Activated CD4-positive, alpha-beta T cell treated with anti-CD3 and anti-CD28 coated beads for 36 hours (primary cell): ENCODE measurements around the gene APP. TPM values are rescaled to one million over a fixed set of nuclear protein-coding genes. Genes with fewer than 3 reads are reported as not detected.

ENCODE experiments used
- ATAC-seq: fragments of 200-7000 bp; cut with Tn5 transposase; one replicate; pipeline ENCODE4 v1.10.0; 2021; ENCODE audit warnings: mild to moderate bottlenecking, moderate library complexity
- CTCF ChIA-PET: fragments of 350-600 bp; sonication (Branson Sonifier 250); formaldehyde crosslinking; loops from one replicate; lab custom pipeline; 2021; ENCODE audit warnings: antibody characterized with exemption; lab: Charles Lee
- POLR2A ChIA-PET: fragments of 350-600 bp; sonication (Branson Sonifier 250); formaldehyde crosslinking; loops from one replicate; lab custom pipeline; 2021; ENCODE audit warnings: antibody characterized with exemption, inconsistent platforms; lab: Charles Lee
- DNase-seq: peaks from one replicate; pipeline ENCODE4 v3.0.0-alpha.2; 2020
- H3K27ac Mint-ChIP-seq: one replicate; pipeline ENCODE4 v1.8.0; 2021; ENCODE audit warnings: mixed read lengths
- H3K27me3 Mint-ChIP-seq: one replicate; pipeline ENCODE4 v1.8.0; 2021; ENCODE audit warnings: mixed read lengths
- H3K36me3 Mint-ChIP-seq: one replicate; pipeline ENCODE4 v1.8.0; 2021; ENCODE audit warnings: low read depth, mixed read lengths
- H3K4me1 Mint-ChIP-seq: one replicate; pipeline ENCODE4 v1.8.0; 2021; ENCODE audit warnings: mixed read lengths
- H3K4me3 Mint-ChIP-seq: one replicate; pipeline ENCODE4 v1.8.0; 2021; ENCODE audit warnings: mild to moderate bottlenecking, moderate library complexity, mixed read lengths
- H3K9me3 Mint-ChIP-seq: one replicate; pipeline ENCODE4 v1.8.0; 2021; ENCODE audit warnings: low read depth, mixed read lengths
- intact Hi-C, 2 experiments: fragments of 100-400 bp; cut with DNase I in 1 of 2; cut with micrococcal nuclease in 1 of 2; formaldehyde crosslinking; loops; one replicate each; pipeline versions ENCODE4 v1.14.2 to v1.15.1; 2022 to 2024; cut with DNase I, micrococcal nuclease
- total RNA-seq, 2 experiments: library from RNA; stranded (reverse); gene quantifications; one replicate each; pipeline ENCODE4 v1.2.3, GENCODE V29; 2021

The APP gene
- total RNA-seq, 2 experiments from 2014 or later, result 59.8 to 71.1 TPM

- H3K9me3 Mint-ChIP-seq, result peaks cover 14% of the 10 kb centered on the region
- DNase-seq (no peak), ATAC-seq (no peak)
- H3K27ac Mint-ChIP-seq, result no peak overlapping the region
- ChIA-PET POLR2A (no interaction called here), CTCF (interaction anchor here (0.6 to 1.2 kb wide), 2 partner anchors 17 to 45 kb away, joined by 3 to 4 read pairs; no protein-coding TSS in a partner anchor)
- peaks cover 14% of the 10 kb centered on the region for H3K27me3 Mint-ChIP-seq
- H3K36me3 Mint-ChIP-seq, result no peaks in the 10 kb centered on the region
- H3K4me1 Mint-ChIP-seq, result peaks cover 4% of the 10 kb centered on the region
- intact Hi-C loops, result no loop called here
- no peak overlapping the region for H3K4me3 Mint-ChIP-seq
Measured at GRCh38 chr21:25842925-25843324, 327.6 kb downstream of the APP start.

DNA sequence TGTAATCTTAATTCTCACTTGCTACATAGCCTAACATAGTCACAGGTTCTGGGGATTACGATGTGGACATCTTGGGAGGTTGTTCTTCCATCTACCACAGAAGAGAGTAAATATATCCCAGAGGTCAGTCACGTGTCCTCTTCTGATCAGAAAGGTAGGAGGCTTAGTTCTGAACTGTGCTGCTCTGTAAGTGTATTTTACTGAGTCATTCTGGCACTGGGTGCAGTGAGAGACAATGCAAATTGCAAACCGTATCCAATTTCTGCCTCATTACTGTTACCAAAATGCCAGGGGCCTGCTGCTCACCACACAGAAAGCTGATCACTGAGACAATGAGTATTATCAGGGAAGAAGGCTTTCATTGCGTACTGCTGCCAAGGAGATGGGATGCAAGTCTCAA lies 331.8 kb downstream of the APP start:
- Mint-ChIP-seq H3K27me3 (peaks cover 13% of the 10 kb centered on the region), H3K9me3 (peaks cover 4% of the 10 kb centered on the region), H3K36me3 (no peaks in the 10 kb centered on the region), H3K27ac (no peak overlapping the region), H3K4me3 (no peak overlapping the region), H3K4me1 (no peaks in the 10 kb centered on the region)
- intact Hi-C loops, result no loop called here
- DNase-seq, result no peak
- ChIA-PET POLR2A (no interaction called here), CTCF (no interaction called here)
- no peak for ATAC-seq

- POLR2A ChIA-PET, result no interaction called here
- ATAC-seq (no peak), DNase-seq (no peak)
- no peak overlapping the region for H3K27ac Mint-ChIP-seq
- no peak overlapping the region for H3K4me3 Mint-ChIP-seq
- CTCF ChIA-PET, result interaction anchor here (0.6 kb wide), 1 partner anchor 11 kb away, joined by 3 read pairs; no protein-coding TSS in a partner anchor
- no peaks in the 10 kb centered on the region for H3K36me3 Mint-ChIP-seq
- H3K4me1 Mint-ChIP-seq, result no peaks in the 10 kb centered on the region
- H3K9me3 Mint-ChIP-seq, result peaks cover 4% of the 10 kb centered on the region
- peaks cover 12% of the 10 kb centered on the region for H3K27me3 Mint-ChIP-seq
- intact Hi-C loops, result no loop called here
Measured at GRCh38 chr21:25837533-25838265, 332.9 kb downstream of the APP start.

DNA sequence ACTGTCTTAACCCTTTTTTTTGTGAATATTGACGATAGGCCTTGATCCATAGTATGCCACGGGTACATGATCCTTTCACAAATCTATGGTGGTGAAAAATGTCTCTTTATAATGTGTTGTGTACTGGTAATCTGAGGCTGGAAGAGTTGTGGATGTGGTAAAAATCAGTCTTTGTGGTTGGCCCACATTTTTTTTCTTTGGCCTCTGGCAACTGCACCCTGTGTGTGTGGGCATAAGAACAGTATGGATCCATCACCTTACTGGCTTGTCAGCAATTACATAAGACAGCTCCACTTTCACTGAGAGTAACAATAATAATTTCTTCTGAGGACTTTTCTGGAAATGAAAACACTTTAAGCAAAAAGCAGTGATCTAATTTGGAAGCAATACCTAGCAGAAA lies 334.2 kb downstream of the APP start:
- Mint-ChIP-seq H3K4me3 (no peak overlapping the region), H3K27ac (no peak overlapping the region), H3K9me3 (peaks cover 4% of the 10 kb centered on the region), H3K27me3 (peaks cover 13% of the 10 kb centered on the region), H3K4me1 (no peaks in the 10 kb centered on the region), H3K36me3 (no peaks in the 10 kb centered on the region)
- no peak for DNase-seq
- intact Hi-C loops, result no loop called here
- ChIA-PET POLR2A (no interaction called here), CTCF (interaction anchor here (0.6 kb wide), 1 partner anchor 35 kb away, joined by 3 read pairs; no protein-coding TSS in a partner anchor)
- ATAC-seq, result no peak

GRCh38 chr21:25834381-25834780 lies 336.2 kb downstream of the APP start:
- no peaks in the 10 kb centered on the region for H3K36me3 Mint-ChIP-seq

DNA sequence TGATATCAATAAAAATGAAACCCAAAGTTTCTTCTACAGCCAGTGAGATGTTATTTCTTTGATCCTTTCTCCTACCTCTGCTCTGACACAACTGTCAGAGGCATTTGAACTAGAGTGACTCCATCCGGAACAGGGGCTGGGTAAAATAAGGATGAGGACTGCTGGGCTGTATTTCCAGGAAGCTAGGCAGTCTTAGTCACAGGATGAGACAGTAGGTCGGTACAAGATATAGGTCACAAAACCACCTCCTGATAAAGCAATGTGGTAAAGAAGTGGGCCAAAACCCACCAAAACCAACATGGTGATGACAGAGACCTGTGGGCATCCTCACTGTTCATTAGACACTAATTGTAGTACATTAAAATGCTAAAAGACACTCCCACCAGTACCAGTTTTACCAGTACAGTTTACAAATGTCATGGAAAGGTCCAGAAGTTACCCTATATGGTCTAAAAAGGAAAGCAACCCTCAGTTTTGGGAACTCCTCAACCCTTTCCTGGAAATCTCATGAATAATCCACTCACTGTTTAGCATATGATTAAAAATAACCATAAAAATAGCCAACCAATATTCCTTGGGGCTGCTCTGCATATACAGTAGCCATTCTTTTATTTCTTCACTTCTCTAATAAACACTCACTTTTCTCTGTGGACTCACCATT lies 339.1 kb downstream of the APP start:
- CTCF ChIA-PET, result no interaction called here
- Mint-ChIP-seq H3K9me3 (no peaks in the 10 kb centered on the region), H3K4me3 (no peak overlapping the region), H3K4me1 (no peaks in the 10 kb centered on the region), H3K27me3 (peaks cover 4% of the 10 kb centered on the region), H3K36me3 (no peaks in the 10 kb centered on the region), H3K27ac (no peak overlapping the region)
- intact Hi-C loops, result no loop called here
- POLR2A ChIA-PET, result no interaction called here
- DNase-seq, result peak; percentile 9
- peak; percentile 86 for ATAC-seq

More at GRCh38 chr21:25834381-25834780, 336.2 kb downstream of the APP start:
- no peak overlapping the region for H3K4me3 Mint-ChIP-seq
- H3K9me3 Mint-ChIP-seq, result no peaks in the 10 kb centered on the region
- no peaks in the 10 kb centered on the region for H3K4me1 Mint-ChIP-seq
- POLR2A ChIA-PET, result no interaction called here
- CTCF ChIA-PET, result no interaction called here
- intact Hi-C loops, result no loop called here
- peaks cover 5% of the 10 kb centered on the region for H3K27me3 Mint-ChIP-seq
- no peak for DNase-seq
- no peak overlapping the region for H3K27ac Mint-ChIP-seq
- no peak for ATAC-seq
